DOHH2 (cell line): ENCODE data around the gene NYAP1.
A peak's percentile ranks its signal among the peaks of the same experiment; 100 is the strongest.

Experiments used
- EZH2phosphoT487 ChIP-seq: fragments of 200-600 bp; sonication (generic); IDR thresholded peaks from 2 replicates; pipeline ENCODE4 v1.6.1; 2017; ENCODE audit warnings: borderline replicate concordance, mild to moderate bottlenecking, antibody characterized with exemption, low read length, moderate library complexity, mixed read lengths
- TF ChIP-seq, protein P1 (sequence below): fragments of 200-600 bp; sonication (generic); IDR thresholded peaks from one replicate; pipeline ENCODE4 v1.5.1; 2014; ENCODE audit warnings: antibody characterized with exemption, mild to moderate bottlenecking, low read depth, low read length; ENCODE audit not compliant: poor library complexity, severe bottlenecking

DNA sequence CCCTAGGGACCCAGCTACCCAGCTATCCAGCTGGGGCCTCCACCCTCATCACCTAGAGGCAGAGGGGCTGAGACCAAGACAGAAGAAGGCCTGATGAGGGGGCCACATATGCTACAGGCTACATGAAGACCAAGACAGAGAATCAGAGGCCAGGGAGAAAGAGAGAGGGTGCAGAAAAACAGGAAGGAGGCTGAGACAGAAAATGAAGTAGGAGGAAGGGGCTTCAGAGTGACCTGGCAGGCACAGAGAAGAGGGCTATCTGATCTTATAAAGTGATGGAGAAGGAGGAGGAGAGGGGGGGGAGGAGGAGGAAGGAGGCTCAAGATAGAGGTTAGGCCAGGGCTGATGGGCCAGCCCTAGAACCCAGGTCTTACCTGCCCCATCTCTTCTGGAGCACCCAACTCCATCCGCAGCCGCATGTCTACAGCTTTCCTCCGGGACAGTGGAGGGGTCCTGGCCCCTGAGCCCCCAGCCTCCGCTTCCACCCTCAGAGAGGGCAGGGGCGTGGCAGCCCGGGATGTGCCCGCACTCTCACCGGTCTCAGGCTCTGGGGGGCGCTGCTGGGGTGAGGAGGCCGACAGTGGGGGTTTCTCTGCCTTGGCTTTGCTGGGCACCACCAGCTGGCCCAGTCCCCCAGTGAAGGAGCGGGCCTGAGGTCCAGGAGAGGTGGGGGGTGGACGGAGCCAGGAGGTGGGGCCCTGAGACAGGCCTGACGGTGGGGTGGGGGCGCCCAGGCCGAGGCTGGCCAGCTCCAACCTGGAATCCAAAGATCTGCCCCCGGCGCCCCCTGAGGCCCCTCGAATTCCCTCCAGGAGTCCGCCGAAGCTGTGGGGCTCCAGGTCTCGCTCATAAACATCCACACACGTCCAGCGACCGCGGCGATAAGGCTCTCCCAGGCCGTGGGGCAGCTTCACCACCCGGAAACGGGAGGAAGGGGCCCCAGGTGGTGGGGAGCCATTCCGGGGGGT lies 6.5 kb upstream of the NYAP1 start:
- TF ChIP-seq, protein P1, sequence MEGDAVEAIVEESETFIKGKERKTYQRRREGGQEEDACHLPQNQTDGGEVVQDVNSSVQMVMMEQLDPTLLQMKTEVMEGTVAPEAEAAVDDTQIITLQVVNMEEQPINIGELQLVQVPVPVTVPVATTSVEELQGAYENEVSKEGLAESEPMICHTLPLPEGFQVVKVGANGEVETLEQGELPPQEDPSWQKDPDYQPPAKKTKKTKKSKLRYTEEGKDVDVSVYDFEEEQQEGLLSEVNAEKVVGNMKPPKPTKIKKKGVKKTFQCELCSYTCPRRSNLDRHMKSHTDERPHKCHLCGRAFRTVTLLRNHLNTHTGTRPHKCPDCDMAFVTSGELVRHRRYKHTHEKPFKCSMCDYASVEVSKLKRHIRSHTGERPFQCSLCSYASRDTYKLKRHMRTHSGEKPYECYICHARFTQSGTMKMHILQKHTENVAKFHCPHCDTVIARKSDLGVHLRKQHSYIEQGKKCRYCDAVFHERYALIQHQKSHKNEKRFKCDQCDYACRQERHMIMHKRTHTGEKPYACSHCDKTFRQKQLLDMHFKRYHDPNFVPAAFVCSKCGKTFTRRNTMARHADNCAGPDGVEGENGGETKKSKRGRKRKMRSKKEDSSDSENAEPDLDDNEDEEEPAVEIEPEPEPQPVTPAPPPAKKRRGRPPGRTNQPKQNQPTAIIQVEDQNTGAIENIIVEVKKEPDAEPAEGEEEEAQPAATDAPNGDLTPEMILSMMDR = peak; percentile 94
- no peak for TF ChIP-seq EZH2phosphoT487
